Stomach (tissue), 4 donors: ENCODE data around the gene IFFO2.

Experiments used
- EP300 ChIP-seq: sonication (generic); formaldehyde crosslinking; IDR thresholded peaks from one replicate; pipeline ENCODE4 v1.6.1; 2017; ENCODE audit warnings: antibody characterized with exemption
- POLR2AphosphoS5 ChIP-seq, 3 donors: sonication (generic); formaldehyde crosslinking; IDR thresholded peaks; one replicate each; pipeline ENCODE4 v1.6.1; 2016; ENCODE audit warnings: antibody characterized with exemption in 3 of 3

DNA sequence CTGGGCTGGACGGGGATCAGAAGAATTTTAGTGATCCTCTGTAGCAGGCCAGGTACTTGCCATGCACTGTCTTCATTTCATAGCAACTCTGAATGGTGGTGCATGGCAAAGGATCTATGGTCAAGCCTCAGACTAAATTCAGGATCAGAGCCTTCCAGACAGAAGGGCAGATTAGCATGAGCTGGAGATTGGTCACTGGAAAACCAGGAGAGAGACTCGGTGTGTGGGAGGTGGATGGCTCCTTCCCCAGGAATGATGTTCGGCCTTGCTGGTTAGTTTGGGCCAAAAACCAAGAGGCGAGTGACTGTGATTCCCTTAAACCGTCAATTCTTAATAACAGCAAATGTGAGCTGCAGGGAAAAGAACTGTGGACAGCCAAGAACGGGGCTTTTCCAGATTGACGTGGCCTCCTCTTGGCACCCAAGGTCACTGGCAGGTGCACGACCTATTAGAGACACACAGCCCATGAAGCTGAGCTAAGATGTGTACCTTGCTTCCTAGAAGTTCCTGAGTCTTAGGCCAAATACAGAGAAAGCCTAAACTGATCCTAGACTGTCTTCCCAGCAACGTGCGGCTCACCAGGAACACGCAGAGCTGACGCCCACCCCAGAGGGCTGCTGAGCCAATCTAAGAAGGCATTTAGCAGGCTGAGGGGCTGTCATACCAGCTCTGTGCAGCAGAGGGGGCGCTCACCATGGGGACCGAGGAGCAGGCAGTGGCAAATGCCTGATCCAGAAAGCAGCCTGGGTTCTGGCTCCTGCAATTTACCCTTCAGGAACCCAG is 72.6 kb downstream of the IFFO2 start:
- TF ChIP-seq EP300, result no peak
- TF ChIP-seq POLR2AphosphoS5 (IDR thresholded peaks at IDR 0.05), result no peak
